ENCODE results near the gene LONP2.
"Not testable (repeated sequence)": the region's sequence is repeated elsewhere in the genome, so short reads cannot be mapped to it uniquely, and the experiment has no call there.

LONP2 gene

GRCh38 chr16:48235058-48235555 lies 9.0 kb upstream of the LONP2 start:
- no peak for TF ChIP-seq CTCF (IDR thresholded peaks at IDR 0.05; ENCODE audit: extremely low read depth, insufficient read depth, missing control alignments)
- in situ Hi-C loops (cut with MboI; ENCODE audit: low pct_unique_long_range_greater_than_20kb, low sequenced_read_pairs, unreplicated experiment): loop anchor here (25.0 kb wide), 1 partner anchor 402 kb away; no protein-coding TSS in a partner anchor
- DNase-seq (ENCODE audit: low spot score): no peak

GRCh38 chr16:48235556-48236136 lies 8.5 kb upstream of the LONP2 start:
- in situ Hi-C loops (cut with MboI; ENCODE audit: low pct_unique_long_range_greater_than_20kb, low sequenced_read_pairs, unreplicated experiment): loop anchor here (25.0 kb wide), 1 partner anchor 402 kb away; no protein-coding TSS in a partner anchor
- no peak for TF ChIP-seq CTCF (IDR thresholded peaks at IDR 0.05; ENCODE audit: extremely low read depth, insufficient read depth, missing control alignments)

GRCh38 chr16:48236286-48236685 lies 7.8 kb upstream of the LONP2 start:
- DNase-seq (ENCODE audit: low spot score): no peak
- in situ Hi-C loops (cut with MboI; ENCODE audit: low pct_unique_long_range_greater_than_20kb, low sequenced_read_pairs, unreplicated experiment): loop anchor here (25.0 kb wide), 1 partner anchor 401 kb away; no protein-coding TSS in a partner anchor
- TF ChIP-seq CTCF (IDR thresholded peaks at IDR 0.05; ENCODE audit: extremely low read depth, insufficient read depth, missing control alignments): no peak

More at GRCh38 chr16:48235556-48236136, 8.5 kb upstream of the LONP2 start:
- DNase-seq (ENCODE audit: low spot score): no peak

GRCh38 chr16:48240147-48240546 lies 4.0 kb upstream of the LONP2 start:
- in situ Hi-C loops (cut with MboI; ENCODE audit: low pct_unique_long_range_greater_than_20kb, low sequenced_read_pairs, unreplicated experiment): loop anchor here (25.0 kb wide), 1 partner anchor 397 kb away; no protein-coding TSS in a partner anchor
- DNase-seq (ENCODE audit: low spot score): not testable (repeated sequence)

GRCh38 chr16:48244863-48245195 lies 729 bp downstream of the LONP2 start:
- in situ Hi-C loops (cut with MboI; ENCODE audit: low pct_unique_long_range_greater_than_20kb, low sequenced_read_pairs, unreplicated experiment): loop anchor here (25.0 kb wide), 1 partner anchor 392 kb away; no protein-coding TSS in a partner anchor

GRCh38 chr16:48246066-48246465 lies 2.0 kb downstream of the LONP2 start:
- no peak for TF ChIP-seq CTCF (IDR thresholded peaks at IDR 0.05; ENCODE audit: extremely low read depth, insufficient read depth, missing control alignments)
- no peak for DNase-seq (ENCODE audit: low spot score)
- in situ Hi-C loops (cut with MboI; ENCODE audit: low pct_unique_long_range_greater_than_20kb, low sequenced_read_pairs, unreplicated experiment): loop anchor here (25.0 kb wide), 1 partner anchor 391 kb away; no protein-coding TSS in a partner anchor

More at GRCh38 chr16:48244863-48245195, 729 bp downstream of the LONP2 start:
- TF ChIP-seq CTCF (IDR thresholded peaks at IDR 0.05; ENCODE audit: extremely low read depth, insufficient read depth, missing control alignments): no peak
- DNase-seq (ENCODE audit: low spot score): no peak

GRCh38 chr16:48247311-48247710 lies 3.2 kb downstream of the LONP2 start, which contains the start of gene ABCC11:
Gene ABCC11 (minus strand): TSS chr16:48247539. CDS start chr16:48231921, 15,618 bp downstream.
- DNase-seq (ENCODE audit: low spot score): no peak
- in situ Hi-C loops (cut with MboI; ENCODE audit: low pct_unique_long_range_greater_than_20kb, low sequenced_read_pairs, unreplicated experiment): loop anchor here (25.0 kb wide), 1 partner anchor 390 kb away; no protein-coding TSS in a partner anchor
- no peak for TF ChIP-seq CTCF (IDR thresholded peaks at IDR 0.05; ENCODE audit: extremely low read depth, insufficient read depth, missing control alignments)
